HepG2 (cell line): Measurements from ENCODE around the gene TUBAL3. TPM values are rescaled to one million over a fixed set of nuclear protein-coding genes. Genes with fewer than 3 reads are reported as not detected.

Source experiments
- ATAC-seq: fragments of 200-7000 bp; cut with Tn5 transposase; 3 replicates; pipeline ENCODE4 v1.9.1; 2020; ENCODE audit warnings: mild to moderate bottlenecking, moderate library complexity
- BruUV-seq: library from RNA; stranded (reverse); fragments of 400-500 nt; replicated peaks from 2 replicates; lab custom pipeline; 2021; lab: Mats Ljungman, UMichigan
- CTCF ChIA-PET: fragments of 300-600 bp; formaldehyde crosslinking; extraction: SDS; loops from one replicate; lab custom pipeline; 2021; ENCODE audit warnings: low total read pairs, inconsistent platforms, low intra/inter-chr PET ratio; lab: Yijun Ruan, JAX
- POLR2A ChIA-PET: fragments of 350-600 bp; sonication (Branson Sonifier 250); formaldehyde crosslinking; loops from one replicate; lab custom pipeline; 2020; ENCODE audit warnings: antibody characterized with exemption, inconsistent platforms; lab: Yijun Ruan, JAX
- DNase-seq: peaks from one replicate; pipeline ENCODE4 v3.0.0-alpha.2; 2015; ENCODE audit warnings: low spot score
- FAIRE-seq: peaks from 3 replicates; lab custom pipeline; 2011; peaks lifted over from hg19 to GRCh38; lab: Jason Lieb, UNC
- H2AFZ ChIP-seq: one replicate; pipeline ENCODE4 v1.6.1; 2011; ENCODE audit warnings: low read length, inconsistent platforms
- H3K27ac ChIP-seq: fragments of 300-600 bp; 3 replicates; pipeline ENCODE4 v1.8.0; 2011; ENCODE audit warnings: mixed run types, mild to moderate bottlenecking, mixed read lengths, low read length, inconsistent platforms; ENCODE audit not compliant: insufficient read depth; ENCODE audit errors: extremely low read length
- H3K27me3 ChIP-seq, 2 experiments: fragments of 200-600 bp in 1 of 2; 2 replicates in 1 of 2; 3 replicates in 1 of 2; pipeline versions ENCODE4 v1.6.0 to v1.8.0; 2011; ENCODE audit warnings: low read length in 2 of 2, mild to moderate bottlenecking in 2 of 2, moderate library complexity in 2 of 2, inconsistent platforms in 1 of 2; ENCODE audit not compliant: insufficient read depth in 2 of 2, control insufficient read depth in 1 of 2
- H3K36me3 ChIP-seq, 2 experiments: fragments of 200-600 bp in 1 of 2; replicated peaks in 1 of 2; 2 replicates in 1 of 2; 3 replicates in 1 of 2; pipeline versions ENCODE4 v1.5.1 to v1.8.0; 2011; ENCODE audit warnings: low read length in 2 of 2, inconsistent platforms in 1 of 2; ENCODE audit not compliant: insufficient read depth in 2 of 2, control insufficient read depth in 1 of 2
- H3K4me1 ChIP-seq: 2 replicates; pipeline ENCODE4 v1.5.1; 2012; ENCODE audit warnings: low read length, inconsistent platforms; ENCODE audit not compliant: insufficient read depth
- H3K4me2 ChIP-seq: 2 replicates; pipeline ENCODE4 v1.6.0; 2011; ENCODE audit warnings: low read depth, low read length, inconsistent platforms
- H3K4me3 ChIP-seq, 3 experiments: fragments of 200-600 bp in 1 of 3; sonication (generic), shearing (Covaris generic) in 1 of 3; replicated peaks in 1 of 3; 2 replicates each; pipeline ENCODE4 v1.5.1; 2011 to 2016; ENCODE audit warnings: low read length in 3 of 3, inconsistent platforms in 2 of 3, low read depth in 2 of 3, mild to moderate bottlenecking in 2 of 3, control low read depth in 1 of 3, mixed read lengths in 1 of 3; ENCODE audit not compliant: insufficient read depth in 1 of 3
- H3K79me2 ChIP-seq: one replicate; pipeline ENCODE4 v1.6.1; 2011; ENCODE audit warnings: low read length, inconsistent platforms; ENCODE audit not compliant: insufficient read depth
- H3K9ac ChIP-seq: 2 replicates; pipeline ENCODE4 v1.6.0; 2011; ENCODE audit warnings: mild to moderate bottlenecking, low read depth, low read length, inconsistent platforms; ENCODE audit not compliant: insufficient read depth
- H3K9me3 ChIP-seq: 2 replicates; pipeline ENCODE4 v1.5.1; 2012; ENCODE audit warnings: mild to moderate bottlenecking, low read length
- H4K20me1 ChIP-seq: 2 replicates; pipeline ENCODE4 v1.6.0; 2011; ENCODE audit warnings: inconsistent platforms, mild to moderate bottlenecking, low read length, moderate library complexity; ENCODE audit not compliant: insufficient read depth
- FIP1L1 ChIP-seq: fragments of 200-400 bp; formaldehyde crosslinking; IDR thresholded peaks from 2 replicates; pipeline ENCODE4 v1.6.1; 2018; ENCODE audit warnings: low read depth, mild to moderate bottlenecking, low read length, moderate library complexity, borderline replicate concordance; ENCODE audit not compliant: insufficient read depth
- HOXD1 ChIP-seq: sonication (generic); formaldehyde crosslinking; IDR thresholded peaks from 2 replicates; pipeline ENCODE4 v1.5.0; 2020; ENCODE audit warnings: missing genetic modification reagents
- JDP2 ChIP-seq: sonication (generic); formaldehyde crosslinking; IDR thresholded peaks from 2 replicates; pipeline ENCODE4 v1.8.1; 2022; ENCODE audit warnings: missing genetic modification reagents, borderline replicate concordance
- KAT7 ChIP-seq: IDR thresholded peaks from 2 replicates; pipeline ENCODE4 v1.6.1; 2018; ENCODE audit warnings: borderline replicate concordance, missing compliant biosample characterization
- KLF6 ChIP-seq: IDR thresholded peaks from 2 replicates; pipeline ENCODE4 v1.8.0; 2016; ENCODE audit warnings: missing biosample characterization, missing genetic modification reagents
- RARA ChIP-seq: IDR thresholded peaks from 2 replicates; pipeline ENCODE4 v1.6.1; 2016; ENCODE audit warnings: missing genetic modification reagents, missing compliant biosample characterization
- SKI ChIP-seq: fragments of 450-650 bp; IDR thresholded peaks from one replicate; pipeline ENCODE4 v1.6.1; 2018; ENCODE audit warnings: mild to moderate bottlenecking; ENCODE audit not compliant: partially characterized antibody
- SMAD1 ChIP-seq: sonication (generic); formaldehyde crosslinking; IDR thresholded peaks from 2 replicates; pipeline ENCODE4 v1.4.0; 2020; ENCODE audit warnings: missing genetic modification reagents, low read depth, mild to moderate bottlenecking, borderline replicate concordance
- ZIK1 ChIP-seq: sonication (generic); formaldehyde crosslinking; IDR thresholded peaks from 2 replicates; pipeline ENCODE4 v1.5.0; 2020; ENCODE audit warnings: mild to moderate bottlenecking, low read depth, missing genetic modification reagents, borderline replicate concordance
- ZNF605 ChIP-seq: sonication (generic); formaldehyde crosslinking; IDR thresholded peaks from 2 replicates; pipeline ENCODE4 v1.8.0; 2022; ENCODE audit warnings: mild to moderate bottlenecking, missing genetic modification reagents
- WGBS: methylation state at CpG from one replicate; pipeline ENCODE4 v1.1.6; 2017; ENCODE audit warnings: low lambda C conversion rate; 5-methylcytosine and 5-hydroxymethylcytosine counted together
- in situ Hi-C: cut with HindIII; loops from 2 replicates; pipeline ENCODE4 v1.10.0; 2017; ENCODE audit warnings: low pct_unique_long_range_greater_than_20kb; ENCODE audit not compliant: extremely low pct_ligation_motif_present
- intact Hi-C: fragments of 100-400 bp; cut with micrococcal nuclease; formaldehyde crosslinking; loops from one replicate; pipeline ENCODE4 v1.10.0; 2022; ENCODE audit not compliant: unreplicated experiment
- polyA plus RNA-seq, 8 experiments: library from polyadenylated mRNA; depleted of rRNA in 3 of 8; stranded (reverse) in 7 of 8; unstranded in 1 of 8; fragments of >200 nt; fragmentation: Illumina TruSeq in 4 of 8; extraction: Trizol in 4 of 8; gene quantifications; 2 replicates each; pipeline versions ENCODE4 v1.2.1 to v1.2.3, GENCODE V29; 2011 to 2016; ENCODE audit warnings: low read depth in 4 of 8, missing spikeins in 1 of 8, mixed read lengths in 1 of 8; ENCODE audit not compliant: insufficient read depth in 1 of 8
- total RNA-seq, 5 experiments: library from RNA; depleted of rRNA; stranded (reverse); fragments of >200 nt; fragmentation: Illumina TruSeq; extraction: Trizol; gene quantifications; 2 replicates each; pipeline ENCODE4 v1.2.3, GENCODE V29; 2016; ENCODE audit warnings: low read depth in 1 of 5
- TF ChIP-seq, protein P1 (sequence below): sonication (generic); formaldehyde crosslinking; IDR thresholded peaks from 2 replicates; pipeline ENCODE4 v1.4.0; 2020; ENCODE audit warnings: missing genetic modification reagents, borderline replicate concordance
- TF ChIP-seq, protein P2 (sequence below): sonication (generic); formaldehyde crosslinking; IDR thresholded peaks from 2 replicates; pipeline ENCODE4 v1.5.0; 2020; ENCODE audit warnings: mild to moderate bottlenecking, missing genetic modification reagents

TUBAL3 gene
- total and polyA plus RNA-seq, 2 of the 13 experiments (the other 11 are each of a cell fraction or from before 2014, with no cell fraction given): 0.07 to 0.26 TPM

DNA sequence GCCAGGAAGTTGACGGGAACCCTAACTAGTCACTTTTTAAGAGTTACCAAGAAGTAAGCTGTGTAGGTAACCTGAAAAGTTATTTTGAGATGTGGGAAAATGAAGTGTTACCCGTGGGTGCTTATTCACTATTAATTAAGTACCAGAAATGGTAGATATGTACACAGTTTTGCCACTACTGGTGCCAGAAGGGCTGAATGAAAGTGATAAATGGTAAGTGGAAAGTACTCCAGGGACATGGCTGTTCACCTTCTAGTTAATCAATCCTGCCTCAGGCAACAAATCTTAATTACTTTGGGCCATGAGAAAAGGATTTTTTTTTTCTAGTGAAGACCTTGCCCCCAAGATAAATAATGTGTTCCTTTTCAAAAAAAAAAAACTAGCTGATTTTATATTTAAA lies 23.5 kb upstream of the TUBAL3 start:
- Histone ChIP-seq H3K79me2 (peaks cover 34% of the 10 kb centered on the region), H3K27ac (no peak overlapping the region), H3K4me2 (no peak overlapping the region), H4K20me1 (no peaks in the 10 kb centered on the region)
- POLR2A ChIA-PET: no interaction called here
- DNase-seq (no peak), ATAC-seq (no peak)
- intact Hi-C loops: no loop called here
- TF ChIP-seq, protein P1, sequence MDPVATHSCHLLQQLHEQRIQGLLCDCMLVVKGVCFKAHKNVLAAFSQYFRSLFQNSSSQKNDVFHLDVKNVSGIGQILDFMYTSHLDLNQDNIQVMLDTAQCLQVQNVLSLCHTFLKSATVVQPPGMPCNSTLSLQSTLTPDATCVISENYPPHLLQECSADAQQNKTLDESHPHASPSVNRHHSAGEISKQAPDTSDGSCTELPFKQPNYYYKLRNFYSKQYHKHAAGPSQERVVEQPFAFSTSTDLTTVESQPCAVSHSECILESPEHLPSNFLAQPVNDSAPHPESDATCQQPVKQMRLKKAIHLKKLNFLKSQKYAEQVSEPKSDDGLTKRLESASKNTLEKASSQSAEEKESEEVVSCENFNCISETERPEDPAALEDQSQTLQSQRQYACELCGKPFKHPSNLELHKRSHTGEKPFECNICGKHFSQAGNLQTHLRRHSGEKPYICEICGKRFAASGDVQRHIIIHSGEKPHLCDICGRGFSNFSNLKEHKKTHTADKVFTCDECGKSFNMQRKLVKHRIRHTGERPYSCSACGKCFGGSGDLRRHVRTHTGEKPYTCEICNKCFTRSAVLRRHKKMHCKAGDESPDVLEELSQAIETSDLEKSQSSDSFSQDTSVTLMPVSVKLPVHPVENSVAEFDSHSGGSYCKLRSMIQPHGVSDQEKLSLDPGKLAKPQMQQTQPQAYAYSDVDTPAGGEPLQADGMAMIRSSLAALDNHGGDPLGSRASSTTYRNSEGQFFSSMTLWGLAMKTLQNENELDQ (CRISPR knock-in tag): no peak
- TF ChIP-seq, protein P2, sequence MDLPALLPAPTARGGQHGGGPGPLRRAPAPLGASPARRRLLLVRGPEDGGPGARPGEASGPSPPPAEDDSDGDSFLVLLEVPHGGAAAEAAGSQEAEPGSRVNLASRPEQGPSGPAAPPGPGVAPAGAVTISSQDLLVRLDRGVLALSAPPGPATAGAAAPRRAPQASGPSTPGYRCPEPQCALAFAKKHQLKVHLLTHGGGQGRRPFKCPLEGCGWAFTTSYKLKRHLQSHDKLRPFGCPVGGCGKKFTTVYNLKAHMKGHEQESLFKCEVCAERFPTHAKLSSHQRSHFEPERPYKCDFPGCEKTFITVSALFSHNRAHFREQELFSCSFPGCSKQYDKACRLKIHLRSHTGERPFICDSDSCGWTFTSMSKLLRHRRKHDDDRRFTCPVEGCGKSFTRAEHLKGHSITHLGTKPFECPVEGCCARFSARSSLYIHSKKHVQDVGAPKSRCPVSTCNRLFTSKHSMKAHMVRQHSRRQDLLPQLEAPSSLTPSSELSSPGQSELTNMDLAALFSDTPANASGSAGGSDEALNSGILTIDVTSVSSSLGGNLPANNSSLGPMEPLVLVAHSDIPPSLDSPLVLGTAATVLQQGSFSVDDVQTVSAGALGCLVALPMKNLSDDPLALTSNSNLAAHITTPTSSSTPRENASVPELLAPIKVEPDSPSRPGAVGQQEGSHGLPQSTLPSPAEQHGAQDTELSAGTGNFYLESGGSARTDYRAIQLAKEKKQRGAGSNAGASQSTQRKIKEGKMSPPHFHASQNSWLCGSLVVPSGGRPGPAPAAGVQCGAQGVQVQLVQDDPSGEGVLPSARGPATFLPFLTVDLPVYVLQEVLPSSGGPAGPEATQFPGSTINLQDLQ (CRISPR knock-in tag): no peak
- no peak for TF ChIP-seq SMAD1 (CRISPR knock-in tag)
- TF ChIP-seq RARA (CRISPR knock-in tag): no peak
- no peak for TF ChIP-seq JDP2 (CRISPR knock-in tag)
- no peak for TF ChIP-seq ZIK1
- TF ChIP-seq FIP1L1: no peak
- no peak for TF ChIP-seq SKI
- TF ChIP-seq ZNF605: no peak
- no peak for TF ChIP-seq KAT7 (CRISPR knock-in tag)
- no peak for TF ChIP-seq KLF6 (CRISPR knock-in tag)
- TF ChIP-seq HOXD1: no peak
- TF ChIP-seq, all 625 proteins: peak for 0
- FAIRE-seq: no peak
- H2AFZ ChIP-seq: no peak overlapping the region
- peaks cover 5% of the 10 kb centered on the region for H3K4me1 ChIP-seq
- H3K36me3 ChIP-seq: peaks cover 1 to 16% of the 10 kb centered on the region in 2 experiments; a peak in 3 of 5 replicates
- 95% methylated on average over 2 of the region's 2 CpGs for WGBS
- CTCF ChIA-PET: no interaction called here
- no peak overlapping the region for H3K9ac ChIP-seq
- no TSS peak for BruUV-seq
- H3K27me3 ChIP-seq: no peaks in the 10 kb centered on the region
- in situ Hi-C loops: no loop called here
- no peak overlapping the region for H3K4me3 ChIP-seq
- H3K9me3 ChIP-seq: no peaks in the 10 kb centered on the region
